Measurements from ENCODE around the gene FAM89B.
"Not testable (repeated sequence)": the region's sequence is repeated elsewhere in the genome, so short reads cannot be mapped to it uniquely, and the experiment has no call there.

FAM89B gene

DNA sequence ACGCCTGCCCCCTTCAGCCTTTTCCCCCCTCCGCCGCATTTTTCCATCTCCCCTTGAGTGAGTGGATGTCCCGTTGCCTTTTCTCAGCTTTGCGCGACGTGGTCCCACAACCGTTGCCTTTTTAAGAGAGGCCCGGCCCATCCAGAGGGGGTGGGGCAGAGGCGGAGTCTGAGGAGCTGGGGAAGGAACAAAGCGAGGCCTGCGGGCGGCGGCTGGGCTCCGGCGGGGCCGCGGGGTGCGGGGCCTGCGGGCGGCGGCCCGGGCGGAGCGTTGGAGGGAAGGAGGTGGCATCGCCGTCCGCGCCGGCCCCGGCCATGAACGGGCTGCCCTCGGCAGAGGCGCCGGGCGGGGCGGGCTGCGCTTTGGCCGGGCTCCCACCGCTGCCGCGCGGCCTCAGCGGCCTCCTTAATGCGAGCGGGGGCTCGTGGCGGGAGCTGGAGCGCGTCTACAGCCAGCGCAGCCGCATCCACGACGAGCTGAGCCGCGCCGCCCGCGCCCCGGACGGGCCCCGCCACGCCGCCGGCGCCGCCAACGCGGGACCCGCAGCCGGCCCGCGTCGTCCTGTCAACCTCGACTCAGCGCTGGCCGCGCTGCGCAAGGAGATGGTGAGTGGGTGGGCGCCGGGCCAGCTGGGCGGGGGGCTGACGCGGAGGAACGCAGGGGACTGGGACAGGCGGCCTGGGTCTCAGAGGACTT lies at the start of gene FAM89B:
TSS of gene FAM89B (plus strand) at position 183 of the 696 bp plus-strand sequence. CDS start at position 315, 132 bp downstream.
- Histone ChIP-seq H3K79me2 (no peaks in the 10 kb centered on the region), H3K4me2 (ENCODE audit: low read length) (peak within 1 kb of the TSS; percentile 70), H3K36me3 (ENCODE audit: control insufficient read depth, insufficient read depth, low read length) (no peaks in the 10 kb centered on the region), H2AFZ (no peak within 1 kb of the TSS), H3K27me3 (ENCODE audit: control insufficient read depth, insufficient read depth, low read length) (no peaks in the 10 kb centered on the region), H3K9me3 (ENCODE audit: control insufficient read depth, low read length) (no peaks in the 10 kb centered on the region), H3K27ac (peak within 1 kb of the TSS; percentile 90), H3K9ac (no peak within 1 kb of the TSS), H3K4me1 (peaks cover 14% of the 10 kb centered on the region), H3K4me3 (ENCODE audit: low read depth, low read length) (peak within 1 kb of the TSS; percentile 59)
- TF ChIP-seq, protein P1, sequence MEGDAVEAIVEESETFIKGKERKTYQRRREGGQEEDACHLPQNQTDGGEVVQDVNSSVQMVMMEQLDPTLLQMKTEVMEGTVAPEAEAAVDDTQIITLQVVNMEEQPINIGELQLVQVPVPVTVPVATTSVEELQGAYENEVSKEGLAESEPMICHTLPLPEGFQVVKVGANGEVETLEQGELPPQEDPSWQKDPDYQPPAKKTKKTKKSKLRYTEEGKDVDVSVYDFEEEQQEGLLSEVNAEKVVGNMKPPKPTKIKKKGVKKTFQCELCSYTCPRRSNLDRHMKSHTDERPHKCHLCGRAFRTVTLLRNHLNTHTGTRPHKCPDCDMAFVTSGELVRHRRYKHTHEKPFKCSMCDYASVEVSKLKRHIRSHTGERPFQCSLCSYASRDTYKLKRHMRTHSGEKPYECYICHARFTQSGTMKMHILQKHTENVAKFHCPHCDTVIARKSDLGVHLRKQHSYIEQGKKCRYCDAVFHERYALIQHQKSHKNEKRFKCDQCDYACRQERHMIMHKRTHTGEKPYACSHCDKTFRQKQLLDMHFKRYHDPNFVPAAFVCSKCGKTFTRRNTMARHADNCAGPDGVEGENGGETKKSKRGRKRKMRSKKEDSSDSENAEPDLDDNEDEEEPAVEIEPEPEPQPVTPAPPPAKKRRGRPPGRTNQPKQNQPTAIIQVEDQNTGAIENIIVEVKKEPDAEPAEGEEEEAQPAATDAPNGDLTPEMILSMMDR (IDR thresholded peaks at IDR 0.05), result no peak

DNA sequence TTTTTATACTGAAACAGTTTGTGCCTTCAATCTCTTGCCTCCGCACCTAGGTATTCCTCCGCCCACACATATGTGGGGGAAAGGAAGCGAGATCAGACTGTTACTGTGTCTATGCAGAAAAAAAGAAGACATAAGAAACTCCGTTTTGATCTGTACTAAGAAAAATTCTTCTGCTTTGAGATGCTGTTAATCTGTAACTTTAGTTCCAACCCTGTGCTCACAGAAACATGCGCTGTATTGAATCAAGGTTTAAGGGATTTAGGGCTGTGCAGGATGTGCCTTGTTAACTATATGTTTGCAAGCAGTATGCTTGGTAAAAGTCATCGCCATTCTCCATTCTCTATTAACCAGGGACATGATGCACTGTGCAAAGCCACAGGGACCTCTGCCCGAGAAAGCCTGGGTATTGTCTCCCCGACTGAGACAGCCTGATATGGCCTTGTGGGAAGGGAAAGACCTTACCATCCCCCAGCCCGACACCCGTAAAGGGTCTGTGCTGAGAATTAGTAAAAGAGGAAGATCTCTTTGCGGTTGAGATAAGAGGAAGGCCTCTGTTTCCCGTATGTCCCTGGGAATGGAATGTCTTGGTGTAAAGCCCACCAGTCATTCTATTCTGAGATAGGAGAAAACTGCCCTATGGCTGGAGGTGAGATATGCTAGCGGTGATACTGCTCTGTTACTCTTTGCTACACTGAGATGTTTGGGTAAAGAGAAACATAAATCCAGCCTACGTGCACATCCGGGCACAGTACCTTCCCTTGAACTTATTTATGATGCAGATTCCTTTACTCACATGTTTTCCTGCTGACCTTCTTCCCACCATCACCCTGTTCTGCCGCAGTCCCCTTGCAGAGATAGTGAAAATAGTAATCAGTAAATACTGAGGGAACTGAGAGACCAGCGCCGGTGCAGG lies 49.4 kb upstream of the FAM89B start:
- H3K4me1 ChIP-seq, result peaks cover 23% of the 10 kb centered on the region
- H3K27me3 ChIP-seq (ENCODE audit: control insufficient read depth, insufficient read depth, low read length); H3K4me3 ChIP-seq (ENCODE audit: low read depth, low read length); H3K4me2 ChIP-seq (ENCODE audit: low read length); H2AFZ ChIP-seq; H3K79me2 ChIP-seq; H3K9ac ChIP-seq; H3K36me3 ChIP-seq (ENCODE audit: control insufficient read depth, insufficient read depth, low read length); H3K9me3 ChIP-seq (ENCODE audit: control insufficient read depth, low read length): not testable (repeated sequence)
- H3K27ac ChIP-seq, result peak overlapping the region; percentile 96

DNA sequence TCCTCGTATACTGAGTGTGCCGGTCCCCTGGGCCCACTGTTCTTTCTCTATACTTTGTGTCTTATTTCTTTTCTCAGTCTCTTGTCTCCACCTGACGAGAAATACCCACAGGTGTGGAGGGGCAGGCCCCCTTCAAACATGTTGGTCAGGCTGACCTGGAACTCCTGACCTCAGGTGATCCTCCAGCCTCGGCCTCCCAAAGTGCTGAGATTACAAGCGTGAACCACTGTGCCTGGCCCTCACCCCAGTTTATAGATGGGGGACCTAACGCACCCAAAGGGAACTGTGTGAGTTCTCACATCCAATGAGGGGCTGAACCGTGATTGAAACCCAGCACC lies 48.7 kb upstream of the FAM89B start:
- H3K36me3 ChIP-seq (ENCODE audit: control insufficient read depth, insufficient read depth, low read length); H3K4me3 ChIP-seq (ENCODE audit: low read depth, low read length); H3K4me2 ChIP-seq (ENCODE audit: low read length); H3K79me2 ChIP-seq; H3K27me3 ChIP-seq (ENCODE audit: control insufficient read depth, insufficient read depth, low read length); H3K9ac ChIP-seq; H2AFZ ChIP-seq; H3K9me3 ChIP-seq (ENCODE audit: control insufficient read depth, low read length): not testable (repeated sequence)
- peaks cover 23% of the 10 kb centered on the region for H3K4me1 ChIP-seq
- peak overlapping the region; percentile 96 for H3K27ac ChIP-seq

DNA sequence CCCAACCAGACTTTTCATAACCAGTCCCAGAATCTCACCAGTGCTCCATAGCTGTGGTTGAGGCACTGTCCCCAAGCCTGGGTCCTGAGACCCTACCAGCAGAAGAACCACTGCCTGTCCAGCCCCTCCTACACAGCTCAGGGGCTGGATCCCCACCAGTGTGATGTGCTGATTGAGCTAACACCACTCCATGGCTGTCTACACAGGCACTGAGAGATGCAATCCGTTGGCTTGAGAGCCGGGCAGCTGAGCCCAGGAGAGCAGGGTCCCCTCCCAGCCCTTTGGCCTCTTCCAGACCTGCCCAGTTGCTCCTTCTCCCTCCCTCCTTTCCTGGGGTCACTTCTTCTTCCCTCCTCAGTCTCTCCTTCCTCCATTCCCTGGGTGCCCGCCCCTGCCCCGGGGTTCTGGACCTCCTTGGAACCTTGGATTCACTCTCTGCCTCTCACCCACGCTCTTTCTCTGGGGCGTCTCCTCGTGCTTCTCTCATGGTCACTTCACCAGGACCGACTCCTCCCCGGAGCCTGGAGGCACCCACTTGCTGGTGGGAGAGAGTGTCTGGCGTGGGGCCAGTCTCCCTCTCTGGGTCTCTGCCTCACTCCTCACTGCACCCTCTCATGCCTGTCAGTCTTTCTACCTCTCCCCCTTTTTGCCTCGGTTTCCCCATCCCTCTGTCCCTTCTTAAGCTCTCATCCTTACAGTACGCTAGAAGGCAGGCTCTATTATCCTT lies 48.2 kb upstream of the FAM89B start:
- no peaks in the 10 kb centered on the region for H3K36me3 ChIP-seq (ENCODE audit: control insufficient read depth, insufficient read depth, low read length)
- H3K9ac ChIP-seq, result no peak overlapping the region
- peaks cover 23% of the 10 kb centered on the region for H3K4me1 ChIP-seq
- H3K27ac ChIP-seq, result peak overlapping the region; percentile 96
- no peaks in the 10 kb centered on the region for H3K27me3 ChIP-seq (ENCODE audit: control insufficient read depth, insufficient read depth, low read length)
- no peaks in the 10 kb centered on the region for H3K9me3 ChIP-seq (ENCODE audit: control insufficient read depth, low read length)
- peak overlapping the region; percentile 41 for H2AFZ ChIP-seq
- H3K4me3 ChIP-seq (ENCODE audit: low read depth, low read length), result peak overlapping the region; percentile 22
- H3K4me2 ChIP-seq (ENCODE audit: low read length), result peak overlapping the region; percentile 47
- H3K79me2 ChIP-seq, result peaks cover 3% of the 10 kb centered on the region
- TF ChIP-seq, protein P1 (IDR thresholded peaks at IDR 0.05), result no peak

DNA sequence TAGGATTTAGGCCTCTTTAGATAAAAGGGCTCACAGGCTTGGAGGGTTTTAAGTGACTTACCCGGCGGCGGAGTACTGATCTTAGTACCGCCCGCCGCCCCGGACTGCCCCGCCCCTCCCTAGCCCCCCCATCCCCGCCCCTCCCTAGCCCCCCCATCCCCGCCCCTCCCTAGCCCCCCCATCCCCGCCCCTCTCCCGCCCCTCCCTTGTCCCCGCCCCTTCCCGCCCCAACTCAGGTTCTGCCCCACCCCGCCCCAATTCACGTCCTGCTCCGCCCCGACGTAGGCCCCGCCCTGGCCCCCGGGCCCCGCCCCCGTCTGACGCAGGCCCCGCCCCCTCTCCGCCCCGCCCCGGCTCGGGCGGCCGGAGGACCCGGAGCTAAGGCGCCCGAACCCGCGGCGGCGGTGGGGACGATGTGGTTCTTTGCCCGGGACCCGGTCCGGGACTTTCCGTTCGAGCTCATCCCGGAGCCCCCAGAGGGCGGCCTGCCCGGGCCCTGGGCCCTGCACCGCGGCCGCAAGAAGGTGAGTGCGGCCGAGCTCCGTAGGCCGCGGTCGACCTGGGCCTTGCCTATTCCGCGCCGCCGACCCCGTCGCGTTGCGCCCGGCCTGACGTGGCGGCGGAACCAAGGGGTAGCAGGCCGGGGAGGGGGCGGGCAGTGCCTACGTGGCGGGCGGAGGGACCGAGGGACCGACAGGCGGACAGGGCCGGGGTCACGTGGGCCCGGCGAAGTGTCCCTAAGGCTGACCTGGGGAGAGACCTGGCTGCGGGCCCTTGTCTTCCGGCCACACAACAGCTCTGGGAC lies 47.4 kb upstream of the FAM89B start, which contains the start of gene SCYL1:
TSS of gene SCYL1 (plus strand) at position 343 of the 805 bp plus-strand sequence. CDS start at position 414, 71 bp downstream.
- Histone ChIP-seq H3K4me3 (ENCODE audit: low read depth, low read length) (peak within 1 kb of the TSS; percentile 79), H3K27me3 (ENCODE audit: control insufficient read depth, insufficient read depth, low read length) (no peaks in the 10 kb centered on the region), H3K9me3 (ENCODE audit: control insufficient read depth, low read length) (no peaks in the 10 kb centered on the region), H3K4me1 (peaks cover 23% of the 10 kb centered on the region), H3K79me2 (peaks cover 3% of the 10 kb centered on the region), H3K4me2 (ENCODE audit: low read length) (peak within 1 kb of the TSS; percentile 77), H3K36me3 (ENCODE audit: control insufficient read depth, insufficient read depth, low read length) (no peaks in the 10 kb centered on the region), H3K9ac (peak within 1 kb of the TSS; percentile 84), H2AFZ (peak within 1 kb of the TSS; percentile 70), H3K27ac (peak within 1 kb of the TSS; percentile 96)
- TF ChIP-seq, protein P1 (IDR thresholded peaks at IDR 0.05), result no peak
